Upper lobe of left lung (tissue), 4 donors: Measurements from ENCODE around the gene UNC45B.

Experiments used
- CTCF ChIP-seq, 6 experiments: fragments of 450-650 bp in 4 of 6; fragments of 200-600 bp in 2 of 6; sonication (generic) in 2 of 6; IDR thresholded peaks; one replicate each; pipeline ENCODE4 v1.5.1; 2016 to 2019; ENCODE audit warnings: antibody characterized with exemption in 6 of 6
- POLR2AphosphoS5 ChIP-seq, 2 donors: sonication (generic); formaldehyde crosslinking; IDR thresholded peaks; one replicate each; pipeline ENCODE4 v1.5.1; 2017; ENCODE audit warnings: antibody characterized with exemption in 2 of 2

- TF ChIP-seq CTCF (IDR thresholded peaks at IDR 0.05) (no peak), POLR2AphosphoS5 (IDR thresholded peaks at IDR 0.05) (no peak)
Observed at GRCh38 chr17:35104844-35105450, 42.7 kb upstream of the UNC45B start.
